GM18502 (cell line): ENCODE measurements around the gene CCL4L2.
"Not testable (repeated sequence)": the region's sequence is repeated elsewhere in the genome, so short reads cannot be mapped to it uniquely, and the experiment has no call there.

Source experiments
- ATAC-seq: cut with Tn5 transposase; IDR thresholded peaks from one replicate; pipeline ENCODE4 v1.9.1; 2021; ENCODE audit warnings: mild to moderate bottlenecking; ENCODE audit not compliant: unreplicated experiment, poor library complexity

The CCL4L2 gene

GRCh38 chr17:36219556-36219955 is 8.7 kb downstream of the CCL4L2 start:
- not testable (repeated sequence) for ATAC-seq

GRCh38 chr17:36220737-36221580 is 10.1 kb downstream of the CCL4L2 start:
- not testable (repeated sequence) for ATAC-seq

- ATAC-seq: not testable (repeated sequence)
Observed at GRCh38 chr17:36221581-36222100, 10.8 kb downstream of the CCL4L2 start.

GRCh38 chr17:36222967-36223366 is 12.1 kb downstream of the CCL4L2 start:
- not testable (repeated sequence) for ATAC-seq

- not testable (repeated sequence) for ATAC-seq
Observed at GRCh38 chr17:36229644-36230043, 18.8 kb downstream of the CCL4L2 start.

- not testable (repeated sequence) for ATAC-seq
Observed at GRCh38 chr17:36242046-36242445, 31.2 kb downstream of the CCL4L2 start.
